ENCODE measurements around the gene PRG2. TPM values are rescaled to one million over a fixed set of nuclear protein-coding genes. Genes with fewer than 3 reads are reported as not detected.
"Not testable (repeated sequence)": the region's sequence is repeated elsewhere in the genome, so short reads cannot be mapped to it uniquely, and the experiment has no call there.

Gene PRG2
- total RNA-seq, 1 donor from 2014 or later = not detected

- ATAC-seq = no peak
These were observed 25.4 kb downstream of the PRG2 start for GRCh38 chr11:57364851-57365660.

GRCh38 chr11:57363131-57364080 is 27.0 kb downstream of the PRG2 start:
- no peak for ATAC-seq

GRCh38 chr11:57361926-57362325 is 28.5 kb downstream of the PRG2 start:
- ATAC-seq = no peak

- ATAC-seq = not testable (repeated sequence)
These were observed 29.0 kb downstream of the PRG2 start for GRCh38 chr11:57361420-57361819.

- ATAC-seq = no peak
These were observed 29.5 kb downstream of the PRG2 start for GRCh38 chr11:57360991-57361390.

- no peak for ATAC-seq
These were observed 30.4 kb downstream of the PRG2 start for GRCh38 chr11:57359896-57360690.

GRCh38 chr11:57359396-57359795 is 31.1 kb downstream of the PRG2 start:
- ATAC-seq = no peak

- no peak for ATAC-seq
These were observed 31.5 kb downstream of the PRG2 start for GRCh38 chr11:57358991-57359390.

GRCh38 chr11:57358543-57358961 is 31.9 kb downstream of the PRG2 start:
- peak; percentile 42 for ATAC-seq

- ATAC-seq = no peak
These were observed 32.6 kb downstream of the PRG2 start for GRCh38 chr11:57357856-57358255.

GRCh38 chr11:57357310-57357709 is 33.1 kb downstream of the PRG2 start:
- ATAC-seq = no peak

- ATAC-seq = no peak
These were observed 34.2 kb downstream of the PRG2 start for GRCh38 chr11:57356268-57356667.

GRCh38 chr11:57354699-57355098 is 35.8 kb downstream of the PRG2 start:
- peak; percentile 35 for ATAC-seq

- no peak for ATAC-seq
These were observed 36.6 kb downstream of the PRG2 start for GRCh38 chr11:57353852-57354251.

- no peak for ATAC-seq
These were observed 37.0 kb downstream of the PRG2 start for GRCh38 chr11:57353446-57353845.

- ATAC-seq = no peak
These were observed 37.4 kb downstream of the PRG2 start for GRCh38 chr11:57353036-57353435.

- ATAC-seq = peak; percentile 43
These were observed 40.8 kb downstream of the PRG2 start for GRCh38 chr11:57349491-57350274.

- no peak for ATAC-seq
These were observed 41.7 kb downstream of the PRG2 start for GRCh38 chr11:57348636-57349313.

- no peak for ATAC-seq
These were observed 42.4 kb downstream of the PRG2 start for GRCh38 chr11:57348052-57348451.

GRCh38 chr11:57347336-57347735 is 43.1 kb downstream of the PRG2 start:
- no peak for ATAC-seq

- peak; percentile 83 for ATAC-seq
These were observed 44.8 kb downstream of the PRG2 start for GRCh38 chr11:57345555-57346211.

Data from esophagus mucosa (tissue), 1 donor.